Measurements from ENCODE around the gene USP3. TPM values are rescaled to one million over a fixed set of nuclear protein-coding genes. Genes with fewer than 3 reads are reported as not detected.

The USP3 gene
- total RNA-seq, 4 donors from 2014 or later: 74.0 to 90.9 (median 75.5) TPM

- no peak for TF ChIP-seq CTCF (IDR thresholded peaks at IDR 0.05; ENCODE audit: low read depth)
These were observed 7.8 kb downstream of the USP3 start for GRCh38 chr15:63512148-63512547.

- no peak for TF ChIP-seq CTCF (IDR thresholded peaks at IDR 0.05; ENCODE audit: low read depth)
These were observed 8.9 kb downstream of the USP3 start for GRCh38 chr15:63513271-63513670.

- TF ChIP-seq CTCF (IDR thresholded peaks at IDR 0.05; ENCODE audit: low read depth): no peak
These were observed 9.3 kb downstream of the USP3 start for GRCh38 chr15:63513728-63514127.

- TF ChIP-seq CTCF (IDR thresholded peaks at IDR 0.05; ENCODE audit: low read depth): no peak
These were observed 10.1 kb downstream of the USP3 start for GRCh38 chr15:63514531-63514943.

GRCh38 chr15:63517202-63517601, 12.8 kb downstream of the USP3 start:
- TF ChIP-seq CTCF (IDR thresholded peaks at IDR 0.05; ENCODE audit: low read depth): no peak

GRCh38 chr15:63517628-63518027, 13.2 kb downstream of the USP3 start:
- TF ChIP-seq CTCF (IDR thresholded peaks at IDR 0.05; ENCODE audit: low read depth): no peak

GRCh38 chr15:63519041-63519440, 14.6 kb downstream of the USP3 start:
- no peak for TF ChIP-seq CTCF (IDR thresholded peaks at IDR 0.05; ENCODE audit: low read depth)
